Epithelial cell of proximal tubule (primary cell): ENCODE data around the gene ERC2. TPM values are rescaled to one million over a fixed set of nuclear protein-coding genes. Genes with fewer than 3 reads are reported as not detected.

Experiments
- DNase-seq: peaks from one replicate; pipeline ENCODE4 v3.0.0-alpha.2; 2011; ENCODE audit warnings: low read depth
- H3K4me3 ChIP-seq: 2 replicates; pipeline ENCODE4 v1.5.1; 2011; ENCODE audit warnings: low read depth, mild to moderate bottlenecking, low read length
- CTCF ChIP-seq: conservative IDR thresholded peaks from 2 replicates; pipeline ENCODE4 v1.5.1; 2012; ENCODE audit warnings: low read depth, mild to moderate bottlenecking, low read length
- total RNA-seq: library from RNA; depleted of rRNA; stranded (reverse); fragments of >200 nt; gene quantifications from 2 replicates; pipeline ENCODE4 v1.2.3, GENCODE V29; 2015

The ERC2 gene
- total RNA-seq, 1 donor from 2014 or later = 2.7 TPM

GRCh38 chr3:55662683-55663082, 805.6 kb downstream of the ERC2 start:
- no peak overlapping the region for H3K4me3 ChIP-seq
- no peak for TF ChIP-seq CTCF
- no peak for DNase-seq

GRCh38 chr3:55661571-55661970, 806.7 kb downstream of the ERC2 start:
- H3K4me3 ChIP-seq = no peak overlapping the region
- DNase-seq = no peak

GRCh38 chr3:55661141-55661540, 807.1 kb downstream of the ERC2 start:
- DNase-seq = no peak
- TF ChIP-seq CTCF = no peak
- no peak overlapping the region for H3K4me3 ChIP-seq

More at GRCh38 chr3:55661571-55661970, 806.7 kb downstream of the ERC2 start:
- no peak for TF ChIP-seq CTCF

- no peak for TF ChIP-seq CTCF
- H3K4me3 ChIP-seq = no peak overlapping the region
- no peak for DNase-seq
These were observed 807.6 kb downstream of the ERC2 start for GRCh38 chr3:55660642-55661041.

GRCh38 chr3:55659701-55660100, 808.6 kb downstream of the ERC2 start:
- no peak for DNase-seq
- H3K4me3 ChIP-seq = no peak overlapping the region
- TF ChIP-seq CTCF = no peak

GRCh38 chr3:55658690-55659562, 809.3 kb downstream of the ERC2 start:
- DNase-seq = no peak
- H3K4me3 ChIP-seq = no peak overlapping the region
- TF ChIP-seq CTCF = no peak

- DNase-seq = no peak
- no peak overlapping the region for H3K4me3 ChIP-seq
- TF ChIP-seq CTCF = no peak
These were observed 810.0 kb downstream of the ERC2 start for GRCh38 chr3:55658270-55658669.
